H1 (cell line): Measurements from ENCODE around the gene CLRN1. TPM values are rescaled to one million over a fixed set of nuclear protein-coding genes. Genes with fewer than 3 reads are reported as not detected.

Source experiments
- CTCF ChIA-PET: fragments of 300-600 bp; sonication (Branson Sonifier 250); formaldehyde crosslinking; loops from one replicate; lab custom pipeline; 2021; ENCODE audit not compliant: partially characterized antibody; lab: Charles Lee
- POLR2A ChIA-PET: fragments of 300-600 bp; sonication (Branson Sonifier 250); formaldehyde crosslinking; loops from one replicate; lab custom pipeline; 2021; ENCODE audit warnings: inconsistent platforms; ENCODE audit not compliant: partially characterized antibody; lab: Charles Lee
- DNase-seq, 2 experiments: peaks; one replicate each; pipeline versions ENCODE4 v3.0.0 to v3.0.0-alpha.2; 2010 to 2022; ENCODE audit warnings: low spot score in 2 of 2, low read depth in 1 of 2, mixed read lengths in 1 of 2
- FAIRE-seq: peaks from 2 replicates; lab custom pipeline; 2011; peaks lifted over from hg19 to GRCh38; lab: Jason Lieb, UNC
- H2AFZ ChIP-seq: 2 replicates; pipeline ENCODE4 v1.8.1; 2012; ENCODE audit warnings: low read length, inconsistent platforms
- H2AK5ac ChIP-seq: 2 replicates; pipeline ENCODE4 v1.6.1; 2013; ENCODE audit warnings: low read depth, low read length
- H2BK120ac ChIP-seq: replicated peaks from 2 replicates; pipeline ENCODE3; 2013; ENCODE audit warnings: low read depth, low read length, inconsistent platforms
- H2BK12ac ChIP-seq: 2 replicates; pipeline ENCODE4 v1.6.1; 2013; ENCODE audit warnings: low read depth, low read length
- H2BK15ac ChIP-seq: 2 replicates; pipeline ENCODE4 v1.6.1; 2013; ENCODE audit warnings: low read length
- H2BK20ac ChIP-seq: 2 replicates; pipeline ENCODE4 v1.6.1; 2013; ENCODE audit warnings: low read length
- H2BK5ac ChIP-seq: 2 replicates; pipeline ENCODE4 v1.6.1; 2013; ENCODE audit warnings: low read depth, low read length
- H3K14ac ChIP-seq: 2 replicates; pipeline ENCODE4 v1.6.1; 2013; ENCODE audit warnings: inconsistent platforms; ENCODE audit not compliant: insufficient read length
- H3K18ac ChIP-seq: 2 replicates; pipeline ENCODE4 v1.6.1; 2013; ENCODE audit warnings: low read length; ENCODE audit errors: extremely low read depth
- H3K23ac ChIP-seq: 2 replicates; pipeline ENCODE4 v1.6.1; 2013; ENCODE audit warnings: inconsistent platforms; ENCODE audit not compliant: insufficient read length
- H3K23me2 ChIP-seq: 2 replicates; pipeline ENCODE4 v1.6.1; 2013; ENCODE audit warnings: low read depth, low read length
- H3K27ac ChIP-seq: 2 replicates; pipeline ENCODE4 v1.6.1; 2011; ENCODE audit warnings: low read depth, low read length, inconsistent platforms
- H3K27me3 ChIP-seq, 4 experiments: replicated peaks in 1 of 4; 1 replicate in 1 of 4; 2 replicates in 3 of 4; pipeline versions ENCODE4 v1.6.1 to v1.8.1; 2011 to 2013; ENCODE audit warnings: low read length in 3 of 4, mild to moderate bottlenecking in 3 of 4, inconsistent platforms in 2 of 4, mixed read lengths in 2 of 4, moderate library complexity in 1 of 4; ENCODE audit not compliant: control insufficient read depth in 3 of 4, insufficient read depth in 3 of 4; ENCODE audit errors: extremely low read depth in 1 of 4
- H3K36me3 ChIP-seq, 4 experiments: 2 replicates each; pipeline versions ENCODE4 v1.6.1 to v1.8.1; 2011 to 2013; ENCODE audit warnings: mild to moderate bottlenecking in 4 of 4, low read length in 3 of 4, moderate library complexity in 2 of 4, control low read depth in 1 of 4, inconsistent platforms in 1 of 4; ENCODE audit not compliant: insufficient read depth in 4 of 4, control insufficient read depth in 2 of 4
- H3K4ac ChIP-seq: replicated peaks from 2 replicates; pipeline ENCODE3; 2013; ENCODE audit warnings: low read length, low read depth, mixed read lengths, inconsistent platforms; ENCODE audit not compliant: insufficient read length
- H3K4me1 ChIP-seq, 4 experiments: replicated peaks in 1 of 4; 1 replicate in 1 of 4; 2 replicates in 3 of 4; pipeline versions ENCODE4 v1.6.1 to v1.8.1; 2011 to 2013; ENCODE audit warnings: low read length in 3 of 4, inconsistent platforms in 2 of 4, mixed read lengths in 1 of 4; ENCODE audit not compliant: insufficient read depth in 4 of 4, control insufficient read depth in 3 of 4
- H3K4me2 ChIP-seq, 2 experiments: 2 replicates each; pipeline versions ENCODE4 v1.6.1 to v1.8.1; 2011 to 2013; ENCODE audit warnings: low read depth in 2 of 2, low read length in 2 of 2, control low read depth in 1 of 2, inconsistent platforms in 1 of 2, mild to moderate bottlenecking in 1 of 2; ENCODE audit not compliant: insufficient read depth in 1 of 2
- H3K4me3 ChIP-seq, 4 experiments: fragments of 200-600, 300-600 bp in 1 of 4; sonication (generic), shearing (Covaris generic), sonication (Bioruptor Twin) in 1 of 4; 2 replicates each; pipeline versions ENCODE4 v1.5.1 to v1.8.1; 2011 to 2016; ENCODE audit warnings: low read length in 4 of 4, low read depth in 3 of 4, control low read depth in 2 of 4, inconsistent platforms in 2 of 4, mild to moderate bottlenecking in 2 of 4, mixed read lengths in 1 of 4, moderate library complexity in 1 of 4; ENCODE audit not compliant: insufficient read depth in 2 of 4; ENCODE audit errors: extremely low read depth in 1 of 4
- H3K56ac ChIP-seq: replicated peaks from 2 replicates; pipeline ENCODE3; 2013; ENCODE audit warnings: low read depth, mild to moderate bottlenecking, mixed read lengths, low read length, inconsistent platforms; ENCODE audit not compliant: insufficient read length
- H3K79me1 ChIP-seq: 2 replicates; pipeline ENCODE4 v1.6.1; 2013; ENCODE audit warnings: low read depth, low read length, control low read depth
- H3K79me2 ChIP-seq, 2 experiments: 2 replicates each; pipeline versions ENCODE4 v1.6.1 to v1.8.1; 2012 to 2013; ENCODE audit warnings: low read length in 2 of 2, mild to moderate bottlenecking in 2 of 2, inconsistent platforms in 1 of 2; ENCODE audit not compliant: insufficient read depth in 2 of 2, control insufficient read depth in 1 of 2
- H3K9ac ChIP-seq, 4 experiments: replicated peaks in 1 of 4; 1 replicate in 1 of 4; 2 replicates in 3 of 4; pipeline versions ENCODE4 v1.6.1 to v1.8.1; 2011 to 2013; ENCODE audit warnings: low read depth in 3 of 4, low read length in 3 of 4, control low read depth in 2 of 4, mild to moderate bottlenecking in 2 of 4, moderate library complexity in 2 of 4, inconsistent platforms in 1 of 4; ENCODE audit errors: extremely low read depth in 1 of 4
- H3K9me3 ChIP-seq, 2 experiments: 2 replicates each; pipeline versions ENCODE4 v1.6.1 to v1.8.1; 2012 to 2013; ENCODE audit warnings: mild to moderate bottlenecking in 2 of 2, moderate library complexity in 2 of 2, control low read depth in 1 of 2, inconsistent platforms in 1 of 2, low read depth in 1 of 2, low read length in 1 of 2, mixed read lengths in 1 of 2; ENCODE audit not compliant: insufficient read depth in 2 of 2
- H4K20me1 ChIP-seq, 2 experiments: replicated peaks in 1 of 2; 2 replicates each; pipeline versions ENCODE3 to v1.8.1; 2011 to 2013; ENCODE audit warnings: inconsistent platforms in 2 of 2, low read length in 2 of 2, mild to moderate bottlenecking in 1 of 2; ENCODE audit not compliant: insufficient read depth in 2 of 2, control insufficient read depth in 1 of 2
- H4K5ac ChIP-seq: 2 replicates; pipeline ENCODE4 v1.6.1; 2013; ENCODE audit warnings: low read length, low read depth, mixed read lengths, inconsistent platforms; ENCODE audit not compliant: insufficient read length
- H4K8ac ChIP-seq: 2 replicates; pipeline ENCODE4 v1.8.0; 2013; ENCODE audit warnings: mild to moderate bottlenecking, moderate library complexity, low read length, inconsistent platforms; ENCODE audit not compliant: insufficient read depth; ENCODE audit errors: extremely low read depth
- H4K91ac ChIP-seq: replicated peaks from 2 replicates; pipeline ENCODE3; 2013; ENCODE audit warnings: low read length, mixed read lengths, inconsistent platforms; ENCODE audit not compliant: insufficient read length
- BCL11A ChIP-seq, 2 experiments: IDR thresholded peaks; one replicate each; pipeline ENCODE4 v1.6.1; 2011; ENCODE audit warnings: low read depth in 2 of 2, low read length in 2 of 2, mild to moderate bottlenecking in 2 of 2
- CEBPB ChIP-seq: IDR thresholded peaks from 2 replicates; pipeline ENCODE4 v1.6.1; 2012; ENCODE audit warnings: low read depth, low read length
- CHD2 ChIP-seq: IDR thresholded peaks from 2 replicates; pipeline ENCODE4 v1.6.1; 2012; ENCODE audit warnings: low read length, improper control_type of control experiment
- EZH2 ChIP-seq: fragments of 200-600 bp; sonication (generic); IDR thresholded peaks from 2 replicates; pipeline ENCODE4 v1.7.1; 2012; ENCODE audit warnings: low read depth, mild to moderate bottlenecking, moderate library complexity, low read length, inconsistent platforms; ENCODE audit not compliant: severe bottlenecking
- HDAC2 ChIP-seq, 2 experiments: fragments of 300-600 bp in 1 of 2; sonication (generic) in 1 of 2; IDR thresholded peaks; 2 replicates each; pipeline ENCODE4 v1.6.1; 2011 to 2012; ENCODE audit warnings: low read depth in 2 of 2, low read length in 2 of 2, mild to moderate bottlenecking in 2 of 2, moderate library complexity in 2 of 2, borderline replicate concordance in 1 of 2, inconsistent platforms in 1 of 2
- MAX ChIP-seq: IDR thresholded peaks from 2 replicates; pipeline ENCODE4 v1.6.1; 2012; ENCODE audit warnings: inconsistent platforms
- RBBP5 ChIP-seq: IDR thresholded peaks from 2 replicates; pipeline ENCODE4 v1.7.1; 2012; ENCODE audit warnings: low read depth, mild to moderate bottlenecking, inconsistent platforms, low read length, moderate library complexity, borderline replicate concordance
- TAF7 ChIP-seq: optimal IDR thresholded peaks from 2 replicates; pipeline ENCODE3; 2011; ENCODE audit warnings: low read depth, mild to moderate bottlenecking, inconsistent platforms, low read length, moderate library complexity, borderline replicate concordance
- TBP ChIP-seq: IDR thresholded peaks from 2 replicates; pipeline ENCODE4 v1.6.1; 2011; ENCODE audit warnings: low read depth, low read length, improper control_type of control experiment
- WGBS, 2 experiments: shearing (Covaris generic) in 1 of 2; methylation state at CpG; one replicate each; pipeline versions ENCODE4 v1.1.6 to v1.1.7; 2013 to 2015; ENCODE audit warnings: low lambda C conversion rate in 2 of 2, mixed read lengths in 2 of 2, inconsistent platforms in 1 of 2, low coverage in 1 of 2, missing lambda C conversion rate in 1 of 2; ENCODE audit not compliant: insufficient replicate concordance in 2 of 2, insufficient coverage in 1 of 2, insufficient read length in 1 of 2; ENCODE audit errors: extremely low coverage in 1 of 2, missing lambda C conversion rate in 1 of 2; 5-methylcytosine and 5-hydroxymethylcytosine counted together
- polyA plus RNA-seq, 7 experiments: library from polyadenylated mRNA; depleted of rRNA in 3 of 7; stranded (reverse) in 5 of 7; unstranded in 2 of 7; fragments of >200 nt in 5 of 7; fragments of 200-250 nt in 2 of 7; gene quantifications; 1 replicate in 5 of 7; 2 replicates in 1 of 7; 4 replicates in 1 of 7; pipeline versions ENCODE4 v1.2.1 to v1.2.3, GENCODE V29; 2011 to 2013; ENCODE audit warnings: missing spikeins in 2 of 7, mixed read lengths in 2 of 7
- total RNA-seq: library from RNA; stranded (reverse); fragmentation: NEBNext Ultra II Directional; extraction: Animal tissue kit (Norgen Biotek cat#: 25700); gene quantifications from 2 replicates; pipeline ENCODE4 v1.2.1, GENCODE V29; 2021

CLRN1 gene
- total and polyA plus RNA-seq, 2 of the 8 experiments (the other 6 are each of a cell fraction or from before 2014, with no cell fraction given), result 0.20 to 0.35 TPM

DNA sequence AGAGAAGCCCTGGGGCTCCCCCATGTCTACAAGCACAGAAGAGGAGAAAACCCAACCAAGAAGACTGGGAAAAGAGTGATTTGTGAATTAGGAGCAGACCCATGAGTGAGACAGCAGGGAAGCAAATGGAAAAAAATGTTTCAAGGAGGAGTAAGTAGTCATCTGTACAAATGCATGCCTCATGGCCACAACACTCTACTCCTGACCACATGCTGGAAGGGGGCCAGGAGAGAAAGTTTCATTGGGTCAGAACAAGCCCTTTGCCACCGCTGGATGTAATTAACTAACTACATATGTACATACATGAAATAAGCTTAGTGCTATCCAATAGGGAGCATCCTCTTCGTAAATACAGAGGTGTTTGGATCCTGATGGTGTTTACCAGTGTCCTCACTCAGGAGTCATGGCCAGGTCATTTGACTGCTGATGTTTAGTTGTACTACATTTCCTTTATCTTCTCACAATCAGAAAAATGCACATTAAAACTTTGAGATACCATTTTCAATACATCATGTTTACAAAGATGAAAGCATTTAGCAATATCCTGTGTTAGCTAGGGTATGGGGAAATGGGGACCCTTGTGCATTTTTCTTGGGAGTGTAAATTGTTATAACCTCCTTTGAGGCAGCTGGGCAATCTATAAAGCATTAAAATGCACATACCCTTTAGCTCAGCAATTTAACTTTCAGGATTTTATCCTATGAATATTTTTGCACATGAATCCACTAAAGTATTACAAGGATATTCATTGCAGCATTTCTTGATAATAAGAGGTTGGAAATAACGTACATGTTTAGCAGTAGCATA is 27.1 kb downstream of the CLRN1 start:
- no peak overlapping the region for H2BK120ac ChIP-seq
- FAIRE-seq (no peak), DNase-seq (no peak)
- WGBS, 2 experiments, result 91% methylated on average over 3 of the region's 3 CpGs; no CpG with 5 or more reads in 1 of the 2 experiments
- no peaks in the 10 kb centered on the region for H4K20me1 ChIP-seq
- H3K9me3 ChIP-seq, result no peaks in the 10 kb centered on the region
- CTCF ChIA-PET, result no interaction called here
- no peak overlapping the region for H2AK5ac ChIP-seq
- no peak overlapping the region for H2BK5ac ChIP-seq
- no peak overlapping the region for H4K5ac ChIP-seq
- no peak overlapping the region for H3K18ac ChIP-seq
- no peak overlapping the region for H2BK15ac ChIP-seq
- H3K4me1 ChIP-seq, result no peaks in the 10 kb centered on the region
- H2BK20ac ChIP-seq, result no peak overlapping the region
- H3K79me1 ChIP-seq, result no peaks in the 10 kb centered on the region
- H3K23me2 ChIP-seq, result no peaks in the 10 kb centered on the region; the same call in 1 of the 2 replicates
- TF ChIP-seq MAX (no peak), TBP (no peak), CEBPB (no peak), CHD2 (no peak), RBBP5 (no peak), HDAC2 (IDR thresholded peaks at IDR 0.05; ENCODE audit: borderline replicate concordance in 1 of 2, low read depth in 2 of 2, low read length in 2 of 2) (no peak), EZH2 (no peak), TAF7 (no peak), BCL11A (IDR thresholded peaks at IDR 0.05; ENCODE audit: low read depth in 2 of 2, low read length in 2 of 2) (no peak)
- POLR2A ChIA-PET, result interaction anchor here (1.0 kb wide), 1 partner anchor 13 kb away, joined by 3 read pairs; no protein-coding TSS in a partner anchor
- H2BK12ac ChIP-seq, result no peak overlapping the region
- no peak overlapping the region for H3K4me2 ChIP-seq
- H3K23ac ChIP-seq, result no peak overlapping the region
- H3K27me3 ChIP-seq, result no peaks in the 10 kb centered on the region
- no peak overlapping the region for H3K4ac ChIP-seq
- H3K56ac ChIP-seq, result no peak overlapping the region
- no peak overlapping the region for H4K91ac ChIP-seq
- H4K8ac ChIP-seq, result no peak overlapping the region
- H3K79me2 ChIP-seq, result no peaks in the 10 kb centered on the region
- no peak overlapping the region for H2AFZ ChIP-seq
- no peak overlapping the region for H3K9ac ChIP-seq
- no peak overlapping the region for H3K27ac ChIP-seq
- no peak overlapping the region for H3K14ac ChIP-seq
- H3K36me3 ChIP-seq, result no peaks in the 10 kb centered on the region
- no peak overlapping the region for H3K4me3 ChIP-seq
